Stimulated activated CD8-positive, alpha-beta memory T cell treated with anti-CD3 and anti-CD28 coated beads, Interleukin-15, amount 100 ng/mL, for 48 hours (primary cell): ENCODE measurements around the gene SDK1.

Source experiments
- DNase-seq, 2 donors: peaks; one replicate each; pipeline ENCODE4 v3.0.0-alpha.2; 2020; ENCODE audit warnings: low read depth in 2 of 2

SDK1 gene

DNA sequence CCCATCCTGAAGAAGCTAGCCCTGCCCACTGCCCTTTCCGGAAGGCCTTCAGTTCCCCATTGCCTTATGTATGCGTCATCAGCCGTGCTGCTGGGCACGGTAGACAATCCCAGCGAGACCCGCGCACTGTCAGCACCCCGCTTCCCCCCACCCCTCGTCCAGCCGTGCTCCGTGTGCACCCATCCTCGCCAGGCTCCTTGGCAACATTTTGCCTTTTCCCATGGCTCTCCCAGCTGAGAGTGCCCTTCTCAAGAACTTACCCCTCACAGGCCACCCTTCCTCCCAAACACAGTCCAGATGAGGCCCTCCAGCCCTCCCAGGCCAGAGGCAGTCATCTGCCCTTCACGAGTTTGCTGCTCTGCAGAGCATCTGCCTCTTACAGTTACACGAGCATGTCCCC lies 747.3 kb downstream of the SDK1 start:
- no peak for DNase-seq

DNA sequence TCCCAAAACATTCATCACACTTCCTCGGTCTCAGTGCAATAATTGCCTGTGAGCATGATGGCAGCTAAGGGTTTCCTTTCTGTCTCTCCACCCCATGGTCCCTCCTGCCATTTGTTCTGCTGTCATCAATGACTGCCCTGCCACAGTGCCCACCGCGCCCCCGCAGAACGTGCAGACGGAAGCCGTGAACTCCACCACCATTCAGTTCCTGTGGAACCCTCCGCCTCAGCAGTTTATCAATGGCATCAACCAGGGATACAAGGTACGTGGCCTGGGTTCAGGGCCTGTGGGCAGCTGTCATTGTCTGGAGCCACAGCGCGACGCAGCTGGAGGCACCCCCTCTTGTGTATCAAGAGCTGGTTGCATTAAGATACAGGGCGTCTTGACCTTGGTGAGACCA lies 748.1 kb downstream of the SDK1 start:
- no peak for DNase-seq

DNA sequence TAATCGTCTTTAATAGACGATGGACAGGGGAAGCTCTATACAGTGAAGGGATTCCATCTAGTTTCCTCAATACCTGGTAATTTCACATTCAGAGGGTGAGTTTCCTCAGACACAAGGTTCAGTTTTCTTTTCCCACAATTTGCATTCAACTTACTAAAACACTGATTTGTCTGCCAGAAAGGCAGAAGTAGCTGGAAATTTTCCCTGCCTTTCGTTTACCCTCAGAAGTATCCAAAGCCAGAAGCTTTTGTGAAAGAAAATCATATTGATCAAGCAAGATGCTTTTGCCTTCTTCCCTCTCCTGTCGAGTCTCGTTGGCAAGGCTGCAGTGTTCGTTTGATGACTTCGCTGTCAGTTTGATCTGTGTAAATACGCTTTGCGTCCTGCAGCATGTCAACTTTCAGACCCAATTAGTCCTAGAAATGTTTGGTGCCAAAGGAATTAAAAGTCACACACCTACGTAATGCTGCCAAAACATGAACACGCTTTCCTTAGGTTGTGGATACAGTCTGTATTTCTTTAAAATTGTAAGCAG lies 749.1 kb downstream of the SDK1 start:
- DNase-seq, result no peak

- DNase-seq, result no peak
Observed at GRCh38 chr7:4051696-4052095, 750.6 kb downstream of the SDK1 start.

- no peak for DNase-seq
Observed at GRCh38 chr7:4052130-4052529, 751.1 kb downstream of the SDK1 start.

- no peak for DNase-seq
Observed at GRCh38 chr7:4054158-4054557, 753.1 kb downstream of the SDK1 start.

- DNase-seq, result no peak
Observed at GRCh38 chr7:4056552-4057288, 755.7 kb downstream of the SDK1 start.

DNA sequence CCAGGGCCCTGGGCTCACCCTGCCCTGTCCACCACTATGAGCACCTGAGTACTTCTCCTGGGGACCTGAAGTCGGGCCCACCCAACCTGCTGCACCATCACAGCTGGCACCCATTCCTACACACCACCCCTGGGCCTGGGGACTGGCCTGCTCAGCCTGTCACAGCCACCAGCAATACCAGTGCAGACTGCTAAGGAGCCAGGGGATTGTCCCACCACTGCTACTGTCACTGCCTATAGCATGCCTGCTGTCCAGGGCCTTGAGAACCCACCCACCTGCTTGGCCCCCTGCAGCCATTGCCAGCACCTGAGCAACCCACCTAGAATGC lies 756.2 kb downstream of the SDK1 start:
- no peak for DNase-seq

GRCh38 chr7:4058158-4058557 lies 757.1 kb downstream of the SDK1 start:
- DNase-seq, result no peak

GRCh38 chr7:4065190-4065589 lies 764.1 kb downstream of the SDK1 start:
- no peak for DNase-seq

DNA sequence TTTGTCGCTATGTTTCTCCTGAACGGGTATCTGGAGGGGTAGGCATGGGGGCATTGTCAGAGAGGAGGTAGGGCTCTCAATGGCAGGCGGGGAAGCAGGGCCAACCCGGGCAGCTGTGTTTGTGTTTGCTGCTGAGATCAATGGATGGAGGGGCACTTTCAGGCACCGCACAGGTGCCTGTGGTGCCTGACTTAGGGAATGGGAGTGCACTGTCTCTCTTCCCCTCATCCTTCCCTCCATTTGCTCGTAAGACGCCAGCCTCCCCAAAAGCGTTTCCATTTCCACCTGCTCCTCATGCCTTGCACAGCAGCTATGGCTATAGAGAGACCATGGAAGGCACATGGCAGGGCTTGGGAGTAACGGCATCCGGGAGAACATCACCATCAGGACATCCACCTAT lies 765.2 kb downstream of the SDK1 start:
- DNase-seq, result no peak

DNA sequence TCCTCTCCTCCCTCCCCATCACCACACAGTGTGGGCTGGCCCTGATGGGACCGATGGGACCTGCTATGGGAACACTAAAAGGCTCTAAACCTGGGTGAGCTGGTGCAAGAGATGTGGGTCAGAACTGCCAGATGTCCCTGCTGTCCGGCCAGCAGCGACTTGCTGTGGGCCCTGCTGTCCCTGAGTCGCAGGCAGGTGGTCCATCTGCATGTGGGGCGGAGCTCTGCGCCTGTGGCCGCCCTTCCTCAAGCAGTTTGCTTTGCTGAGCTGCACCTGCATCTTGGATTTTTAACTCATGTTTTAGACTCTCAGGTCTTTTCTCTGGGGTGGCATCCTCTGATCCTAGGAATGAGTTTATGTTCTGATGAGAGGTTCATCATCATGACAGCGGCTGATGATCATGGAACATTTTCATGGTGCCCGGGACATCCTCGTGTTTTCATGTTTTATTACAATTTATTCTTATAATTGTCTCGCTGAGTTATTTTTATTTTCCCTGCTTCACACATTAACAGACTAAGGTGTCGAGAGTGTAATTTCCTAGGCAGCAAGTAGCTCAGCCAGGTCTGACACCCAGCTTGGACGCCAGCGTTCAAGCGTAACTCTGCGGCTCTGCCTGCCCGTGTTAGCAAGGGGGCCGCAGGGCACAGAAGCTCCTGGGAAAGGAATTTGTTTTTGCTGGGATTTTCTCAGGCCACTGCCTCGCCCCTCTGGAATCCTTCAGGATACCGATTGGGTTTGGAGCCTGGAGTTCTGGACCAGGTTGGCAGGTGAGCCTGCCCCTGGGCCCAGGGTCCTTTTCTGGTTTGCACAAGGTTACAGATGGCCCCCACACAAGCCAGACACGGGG lies 765.8 kb downstream of the SDK1 start:
- no peak for DNase-seq

DNA sequence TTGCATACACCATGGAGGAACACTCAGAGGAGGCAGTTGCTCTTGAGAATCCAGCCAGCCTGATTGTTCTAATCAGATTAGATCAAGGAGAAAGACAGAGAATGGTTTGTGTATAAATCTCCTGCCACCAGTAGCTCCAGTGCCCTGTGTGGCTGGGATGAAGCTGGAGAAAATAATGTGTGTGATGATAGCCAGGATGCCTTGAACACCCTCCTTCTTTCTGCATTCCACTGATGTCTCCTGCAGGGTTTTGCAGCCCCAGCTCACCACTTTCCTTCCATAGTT lies 766.4 kb downstream of the SDK1 start:
- no peak for DNase-seq

DNA sequence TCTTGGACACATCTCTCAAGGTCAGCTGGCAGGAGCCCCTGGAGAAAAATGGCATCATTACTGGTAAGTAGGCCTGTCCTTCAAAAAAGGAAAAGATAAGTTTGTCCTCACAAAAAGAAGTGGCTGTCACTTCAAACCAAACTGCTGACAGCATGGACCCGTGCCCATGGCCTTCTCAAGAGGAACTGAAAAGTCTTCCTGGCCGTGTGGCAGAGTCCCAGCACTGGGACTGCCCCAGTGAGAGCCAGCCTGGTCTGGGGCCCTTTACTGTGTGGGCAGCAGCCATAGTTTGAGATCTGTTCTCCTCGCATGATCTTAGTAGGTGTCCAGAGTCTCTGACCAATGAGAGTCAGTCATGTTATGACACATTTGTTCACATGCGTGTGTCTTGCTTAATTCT lies 766.8 kb downstream of the SDK1 start:
- DNase-seq, result no peak

DNA sequence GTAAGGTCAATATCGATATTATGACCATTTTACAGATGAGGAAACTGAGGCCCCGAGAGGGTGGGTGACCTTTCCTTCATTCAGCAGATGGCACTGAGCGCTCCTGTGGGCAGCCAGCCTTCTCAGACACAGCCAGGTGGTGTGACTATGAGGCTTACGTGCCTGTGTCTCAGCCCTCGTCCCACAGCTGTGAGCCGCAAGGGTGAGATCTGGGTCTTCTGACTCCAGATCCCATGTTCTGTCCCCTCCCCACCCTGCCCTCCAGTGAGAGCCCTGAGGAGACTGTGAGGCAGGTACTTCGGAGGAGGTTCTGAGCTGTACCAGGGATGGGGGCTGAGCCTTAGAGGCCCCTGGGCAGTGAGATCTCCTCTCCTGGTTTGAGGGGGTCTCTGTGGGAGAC lies 767.2 kb downstream of the SDK1 start:
- no peak for DNase-seq

DNA sequence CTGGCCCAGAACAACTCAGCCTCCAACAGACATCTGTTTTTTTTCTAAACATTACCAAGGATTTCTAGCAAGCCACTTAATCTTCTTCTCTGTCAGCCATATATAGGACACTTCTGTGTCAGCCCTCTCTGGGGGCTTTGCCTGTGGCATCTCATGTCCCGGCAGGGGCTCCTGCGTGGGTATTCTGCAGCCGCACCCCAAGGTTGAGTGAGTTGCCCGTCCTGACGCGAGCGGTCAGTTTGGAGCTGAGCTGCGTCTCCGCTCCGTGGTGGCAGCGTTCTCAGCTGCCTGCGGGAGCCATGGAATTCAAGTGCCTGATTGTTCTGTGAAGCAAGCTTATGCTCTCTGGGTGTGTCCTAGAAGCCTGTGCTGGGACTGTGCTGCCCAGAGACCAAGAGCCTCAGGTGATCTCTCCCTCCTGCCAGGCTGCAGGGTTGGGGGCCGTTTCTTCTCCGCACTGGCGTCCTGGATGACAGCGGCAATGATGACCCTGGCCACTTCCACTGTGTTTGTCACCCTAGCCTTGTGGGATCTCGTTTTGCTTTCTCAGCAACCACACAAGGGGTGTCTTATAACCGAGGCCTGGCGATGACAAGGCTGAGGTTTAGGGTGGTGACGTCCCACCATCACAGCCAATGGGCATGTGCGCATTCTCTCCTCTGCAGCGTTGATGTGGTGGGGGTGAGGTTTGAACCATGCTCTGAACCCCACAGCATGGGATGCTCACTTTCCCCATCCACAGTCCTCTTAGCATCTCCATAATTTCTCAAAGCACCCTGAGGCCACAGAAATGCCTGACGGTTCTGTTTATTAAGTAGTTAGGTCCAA lies 768.4 kb downstream of the SDK1 start:
- no peak for DNase-seq

GRCh38 chr7:4070214-4070613 lies 769.2 kb downstream of the SDK1 start:
- no peak for DNase-seq

- DNase-seq, result no peak
Observed at GRCh38 chr7:4071370-4072058, 770.5 kb downstream of the SDK1 start.

GRCh38 chr7:4072161-4072925 lies 771.3 kb downstream of the SDK1 start:
- DNase-seq, result no peak

DNA sequence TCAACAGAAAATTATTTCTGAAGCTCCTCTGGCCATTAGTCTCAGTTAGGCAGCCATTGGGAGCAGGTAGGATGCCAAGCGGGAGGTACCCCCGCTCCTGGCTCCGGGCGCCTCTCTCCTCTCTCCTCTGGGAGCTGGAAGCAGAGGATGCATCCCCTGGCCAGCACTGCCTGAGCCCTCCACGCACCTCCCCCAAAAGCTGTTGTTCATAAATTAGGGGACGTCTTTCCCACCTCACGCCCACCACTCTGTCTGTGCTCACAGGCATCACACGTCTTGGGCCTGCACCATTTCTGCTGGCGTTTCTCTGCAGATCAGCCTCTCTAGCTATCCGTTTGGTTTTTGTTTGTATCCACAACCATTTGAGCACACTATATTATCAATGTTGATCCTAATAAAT lies 772.0 kb downstream of the SDK1 start:
- no peak for DNase-seq

DNA sequence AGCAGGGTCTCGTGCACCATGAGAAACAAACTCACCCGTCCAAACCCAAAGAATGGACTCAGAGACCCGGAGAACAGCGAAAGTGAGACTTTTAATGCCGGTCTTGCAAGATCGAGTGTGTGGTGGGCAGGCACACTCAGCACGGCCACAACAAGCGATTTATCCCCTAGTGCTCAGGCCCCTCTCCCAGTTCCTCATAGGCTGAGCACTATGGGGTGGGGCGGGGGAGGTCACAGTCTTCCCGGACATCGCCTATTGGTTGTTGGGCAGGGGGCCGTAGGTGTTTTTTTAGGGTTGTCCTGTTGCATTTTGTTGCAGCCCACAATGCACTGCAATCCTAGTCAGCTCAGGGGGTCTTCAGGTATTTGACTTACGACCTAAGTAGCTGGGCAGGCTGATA lies 772.7 kb downstream of the SDK1 start:
- DNase-seq, result no peak
